Subcutaneous preadipocyte (primary cell): ENCODE results near the gene HDAC5. TPM values are rescaled to one million over a fixed set of nuclear protein-coding genes. Genes with fewer than 3 reads are reported as not detected.

Experiments used
- small RNA-seq: library from RNA; depleted of rRNA; stranded (forward); fragments of <200 nt; gene quantifications from one replicate; pipeline ENCODE3, GENCODE V24; 2012
- total RNA-seq: library from RNA; depleted of rRNA; stranded (reverse); fragments of >200 nt; gene quantifications from 2 replicates; pipeline ENCODE4 v1.2.3, GENCODE V29; 2012

Gene HDAC5
- 47.4 and 53.4 TPM in 2 replicates for total RNA-seq

GRCh38 chr17:44123356-44124117 is at the start of gene HDAC5:
HDAC5 (minus strand) TSS chr17:44123641; CDS start chr17:44117515, 6,126 bp downstream.

DNA sequence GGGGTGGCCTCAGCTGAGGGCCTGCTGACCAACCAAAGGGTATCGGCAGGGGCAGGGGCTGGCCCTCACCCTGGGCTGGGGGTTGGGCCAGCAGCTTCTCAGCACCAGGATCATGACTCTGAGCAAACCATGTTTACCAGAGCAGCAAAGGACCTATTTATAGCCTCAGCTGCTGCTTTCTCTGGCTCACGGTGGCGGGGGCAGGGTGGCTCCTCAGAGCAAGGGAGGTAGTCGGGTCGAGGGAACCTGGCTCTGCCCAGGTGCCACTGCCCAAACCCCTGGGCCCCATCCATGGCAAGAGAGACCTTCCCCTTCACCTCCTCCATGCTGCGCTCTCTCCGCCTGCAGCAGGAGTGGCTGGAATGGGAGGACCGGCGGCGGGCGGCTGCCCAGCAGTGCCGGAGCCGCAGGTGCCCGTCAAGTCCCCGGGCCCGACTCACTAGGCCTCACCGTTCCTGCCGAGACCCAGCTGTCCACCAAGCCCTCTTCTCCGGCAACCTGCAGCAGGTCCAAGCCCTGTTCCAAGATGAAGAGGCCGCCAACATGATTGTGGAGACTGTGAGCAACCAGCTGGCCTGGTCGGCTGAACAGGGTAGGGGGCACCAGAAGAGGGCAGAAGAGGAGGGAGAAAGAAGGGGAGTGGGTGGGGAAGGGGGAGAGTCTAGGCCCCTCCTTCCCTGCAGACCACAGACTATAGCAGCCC is 47.2 kb upstream of the HDAC5 start, which contains the start of gene ASB16:
ASB16 (plus strand) TSS at position 206 of the 703 bp plus-strand sequence; CDS start at position 292, 86 bp downstream.

DNA sequence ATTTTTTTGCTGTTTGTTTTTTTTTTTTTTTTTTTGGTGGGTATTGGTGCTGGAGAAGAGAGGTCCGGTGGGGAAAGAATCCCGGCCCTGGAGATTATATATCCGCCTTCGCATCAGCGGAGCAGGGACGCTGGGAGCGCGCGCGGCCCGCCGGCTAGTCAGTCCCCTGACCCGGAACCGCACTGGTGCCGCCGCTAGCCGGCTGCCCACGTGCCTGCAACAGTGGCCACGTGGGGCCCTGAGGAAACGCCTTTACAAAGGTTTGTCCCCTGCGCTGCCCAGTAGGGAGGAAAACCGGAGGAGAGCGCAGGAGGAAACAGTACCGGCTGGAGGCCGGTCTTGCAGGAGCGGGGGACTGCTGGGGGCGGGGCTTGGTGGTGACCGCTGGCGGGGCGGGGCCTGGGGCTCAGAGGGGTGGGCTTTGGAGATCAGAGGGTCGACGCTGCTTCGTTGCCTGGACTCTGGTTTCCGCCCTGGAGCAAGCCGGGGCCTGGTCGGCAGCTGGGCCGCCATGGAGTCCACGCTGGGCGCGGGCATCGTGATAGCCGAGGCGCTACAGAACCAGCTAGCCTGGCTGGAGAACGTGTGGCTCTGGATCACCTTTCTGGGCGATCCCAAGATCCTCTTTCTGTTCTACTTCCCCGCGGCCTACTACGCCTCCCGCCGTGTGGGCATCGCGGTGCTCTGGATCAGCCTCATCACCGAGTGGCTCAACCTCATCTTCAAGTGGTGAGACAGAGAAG is 52.8 kb downstream of the HDAC5 start, which contains the start of gene G6PC3:
G6PC3 (plus strand) TSS at position 281 of the 743 bp plus-strand sequence; CDS start at position 512, 231 bp downstream.

DNA sequence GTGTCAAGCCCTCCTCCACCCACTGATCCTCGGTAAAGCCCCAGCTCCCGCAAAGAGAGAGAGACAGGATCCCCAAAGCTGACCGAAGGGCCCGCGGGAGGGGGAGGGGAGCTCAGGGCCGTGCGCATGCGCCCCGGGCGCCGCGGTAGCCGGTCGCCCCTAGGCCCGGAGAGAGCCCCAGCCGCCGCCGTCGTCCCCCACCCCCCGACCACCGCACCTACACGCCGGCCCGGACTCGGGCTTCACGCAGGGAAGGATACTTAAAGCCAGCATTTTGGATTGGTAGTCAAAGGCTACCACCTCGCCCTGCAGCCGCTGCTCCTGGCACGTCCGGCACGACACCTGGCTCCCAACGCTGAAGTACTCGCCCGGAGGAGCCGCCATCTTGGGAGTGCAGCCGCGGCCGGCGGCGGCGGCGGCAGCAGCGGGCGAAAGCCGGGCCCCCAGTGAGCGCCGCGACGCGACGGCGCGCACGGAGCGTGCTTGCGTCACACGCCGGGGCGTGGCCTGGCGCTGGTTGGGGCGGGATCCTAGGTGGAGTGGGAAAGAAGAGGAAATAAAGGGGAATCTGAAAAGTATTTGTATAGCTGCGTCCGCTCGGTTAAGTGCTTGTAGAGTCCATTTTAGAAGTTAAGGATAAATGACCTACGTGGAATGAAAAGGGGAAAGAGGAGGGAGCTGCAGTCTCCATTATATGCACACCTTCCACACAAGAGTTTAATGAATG is 57.1 kb downstream of the HDAC5 start, which contains the start of gene LSM12:
LSM12 (minus strand) TSS at position 468 of the 727 bp plus-strand sequence; CDS start at position 384, 84 bp downstream.

Small RNA genes lying within 50 kb of the gene (small RNA-seq; reads per million reads assigned to genes)
- not detected for gene RNU6-131P

Other genes starting within 250 kb of the HDAC5 start
- 0.78 and 1.1 TPM in 2 replicates for gene MPP2, start 216.1 kb downstream of the HDAC5 start, total RNA-seq
- gene PPY, start 181.2 kb downstream of the HDAC5 start, total RNA-seq: not detected in 2 replicates
- 0.37 TPM in 1 of 2 replicates, not detected in the other for gene PYY, start 169.7 kb downstream of the HDAC5 start, total RNA-seq
- 20.2 and 41.4 TPM in 2 replicates for gene NAGS, start 119.0 kb downstream of the HDAC5 start, total RNA-seq
- 39.1 and 58.8 TPM in 2 replicates for gene TMEM101, start 108.7 kb downstream of the HDAC5 start, total RNA-seq
- 84.9 and 93.8 TPM in 2 replicates for gene LSM12, start 57.0 kb downstream of the HDAC5 start, total RNA-seq
- gene G6PC3, start 52.9 kb downstream of the HDAC5 start, total RNA-seq: 39.9 and 42.6 TPM in 2 replicates
- 5.5 and 8.4 TPM in 2 replicates for gene HROB, start 18.3 kb upstream of the HDAC5 start, total RNA-seq
- under 0.01 TPM in 1 of 2 replicates, not detected in the other for gene ASB16, start 47.1 kb upstream of the HDAC5 start, total RNA-seq
- 18.6 and 19.1 TPM in 2 replicates for gene TMUB2, start 63.3 kb upstream of the HDAC5 start, total RNA-seq
- 22.0 and 39.5 TPM in 2 replicates for gene ATXN7L3, start 76.2 kb upstream of the HDAC5 start, total RNA-seq
- gene UBTF, start 96.0 kb upstream of the HDAC5 start, total RNA-seq: 47.0 and 59.2 TPM in 2 replicates
- not detected in 2 replicates for gene SLC4A1, start 144.5 kb upstream of the HDAC5 start, total RNA-seq
- under 0.01 TPM in 1 of 2 replicates, not detected in the other for gene RUNDC3A, start 185.0 kb upstream of the HDAC5 start, total RNA-seq
- 80.5 and 86.8 TPM in 2 replicates for gene SLC25A39, start 201.2 kb upstream of the HDAC5 start, total RNA-seq
- gene GRN, start 221.7 kb upstream of the HDAC5 start, total RNA-seq: 180 and 246 TPM in 2 replicates
- gene FAM171A2, start 240.2 kb upstream of the HDAC5 start, total RNA-seq: 0.73 and 0.98 TPM in 2 replicates